Fibroblast of lung (primary cell): ENCODE data around the gene TAF12. TPM values are rescaled to one million over a fixed set of nuclear protein-coding genes. Genes with fewer than 3 reads are reported as not detected.

Experiments used
- DNase-seq, 2 donors: peaks; one replicate each; pipeline versions ENCODE4 v3.0.0 to v3.0.0-alpha.2; 2010; ENCODE audit warnings: low read depth in 2 of 2
- H2AFZ ChIP-seq: 2 replicates; pipeline ENCODE4 v1.5.1; 2012; ENCODE audit warnings: low read length, control low read depth, inconsistent platforms
- H3K27ac ChIP-seq: 2 replicates; pipeline ENCODE4 v1.5.1; 2011; ENCODE audit warnings: low read length, control low read depth; ENCODE audit not compliant: insufficient read depth
- H3K27me3 ChIP-seq: 2 replicates; pipeline ENCODE4 v1.5.1; 2011; ENCODE audit warnings: mild to moderate bottlenecking, low read length; ENCODE audit not compliant: control insufficient read depth, insufficient read depth
- H3K36me3 ChIP-seq: 2 replicates; pipeline ENCODE4 v1.5.1; 2011; ENCODE audit warnings: low read length; ENCODE audit not compliant: control insufficient read depth, insufficient read depth
- H3K4me1 ChIP-seq: 2 replicates; pipeline ENCODE4 v1.5.1; 2011; ENCODE audit warnings: low read length; ENCODE audit not compliant: control insufficient read depth, insufficient read depth; ENCODE audit errors: extremely low read depth
- H3K4me2 ChIP-seq: 2 replicates; pipeline ENCODE4 v1.5.1; 2011; ENCODE audit warnings: low read length, control low read depth; ENCODE audit not compliant: insufficient read depth; ENCODE audit errors: extremely low read depth
- H3K4me3 ChIP-seq, 4 experiments: fragments of 200-600 bp in 1 of 4; sonication (generic) in 1 of 4; replicated peaks in 1 of 4; 2 replicates each; pipeline ENCODE4 v1.5.1; 2011 to 2016; ENCODE audit warnings: low read length in 4 of 4, low read depth in 3 of 4, mild to moderate bottlenecking in 3 of 4, control low read depth in 2 of 4, inconsistent platforms in 1 of 4, mixed read lengths in 1 of 4; ENCODE audit not compliant: insufficient read depth in 1 of 4; ENCODE audit errors: control extremely low read depth in 1 of 4
- H3K79me2 ChIP-seq: 2 replicates; pipeline ENCODE4 v1.5.1; 2012; ENCODE audit warnings: mild to moderate bottlenecking, low read length, inconsistent platforms; ENCODE audit not compliant: control insufficient read depth, insufficient read depth
- H3K9ac ChIP-seq: 2 replicates; pipeline ENCODE4 v1.5.1; 2011; ENCODE audit warnings: mild to moderate bottlenecking, low read length, control low read depth; ENCODE audit not compliant: insufficient read depth
- H3K9me3 ChIP-seq: 2 replicates; pipeline ENCODE4 v1.5.1; 2012; ENCODE audit warnings: low read depth, low read length; ENCODE audit not compliant: control insufficient read depth, insufficient read depth
- H4K20me1 ChIP-seq: 2 replicates; pipeline ENCODE4 v1.5.1; 2011; ENCODE audit warnings: low read length; ENCODE audit not compliant: control insufficient read depth, insufficient read depth; ENCODE audit errors: extremely low read depth
- EZH2 ChIP-seq: IDR thresholded peaks from 2 replicates; pipeline ENCODE4 v1.5.1; 2012; ENCODE audit warnings: low read length, control low read depth, mild to moderate bottlenecking; ENCODE audit errors: missing control alignments
- polyA plus RNA-seq, 2 donors: library from polyadenylated mRNA; depleted of rRNA in 1 of 2; stranded (reverse) in 1 of 2; unstranded in 1 of 2; fragments of >200 nt; gene quantifications; 2 replicates each; pipeline ENCODE4 v1.2.1, GENCODE V29; 2011 to 2012; ENCODE audit warnings: missing spikeins in 1 of 2
- total RNA-seq: library from RNA; depleted of rRNA; stranded (reverse); fragments of >200 nt; gene quantifications from 2 replicates; pipeline ENCODE4 v1.2.1, GENCODE V29; 2014
- TF ChIP-seq, protein P1 (sequence below), 2 donors: IDR thresholded peaks in 1 of 2; conservative IDR thresholded peaks in 1 of 2; 1 replicate in 1 of 2; 2 replicates in 1 of 2; pipeline ENCODE4 v1.5.1; 2011 to 2012; ENCODE audit warnings: low read length in 2 of 2, control low read depth in 1 of 2, inconsistent platforms in 1 of 2, low read depth in 1 of 2, mild to moderate bottlenecking in 1 of 2

The TAF12 gene
- total and polyA plus RNA-seq, 2 donors (not counting 1 experiment from before 2014, with no cell fraction given) = 49.7 to 52.2 TPM

DNA sequence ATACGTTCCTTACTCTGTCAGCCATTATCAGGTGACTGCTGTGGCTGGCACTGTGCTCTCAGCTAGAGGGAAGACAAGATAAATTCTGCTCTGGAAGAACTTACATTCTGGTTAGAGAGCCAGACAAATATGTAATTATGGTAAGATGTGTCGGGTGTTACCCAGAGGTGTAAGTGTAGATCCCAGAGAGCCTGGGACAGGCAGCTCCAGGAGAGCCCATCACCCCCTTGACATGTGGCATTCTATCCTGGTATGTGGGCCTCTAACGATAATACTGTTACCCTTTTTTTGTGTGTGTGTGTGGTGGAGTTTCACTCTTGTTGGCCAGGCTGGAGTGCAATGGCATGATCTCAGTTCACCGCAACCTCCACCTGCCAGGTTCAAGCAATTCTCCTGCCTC, 71.0 kb downstream of the TAF12 start:
- Histone ChIP-seq H2AFZ (no peak overlapping the region), H3K36me3 (peaks cover 8% of the 10 kb centered on the region)
- no peak for DNase-seq

DNA sequence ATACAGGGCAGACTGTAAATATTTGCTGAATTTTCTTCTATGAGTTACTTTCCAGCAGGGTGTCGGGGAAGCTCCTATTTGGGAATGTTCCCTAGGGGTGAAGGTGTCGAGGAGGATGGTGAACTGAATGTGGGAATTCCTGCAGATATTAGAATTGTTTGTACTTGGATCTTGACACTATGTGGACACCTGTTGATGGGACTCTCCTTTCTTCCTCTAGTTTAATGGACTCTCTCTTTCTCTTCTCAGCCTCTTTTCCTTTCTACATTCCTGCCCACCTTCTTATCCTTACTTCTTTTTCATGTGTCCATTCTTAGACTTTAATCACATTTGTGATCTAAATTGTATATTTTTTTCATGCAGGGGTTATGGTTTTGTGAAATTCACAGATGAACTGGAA, 75.9 kb downstream of the TAF12 start:
- no peak overlapping the region for H2AFZ ChIP-seq
- H3K4me1 ChIP-seq = no peaks in the 10 kb centered on the region
- DNase-seq = no peak
- H3K4me2 ChIP-seq = no peak overlapping the region
- H3K27ac ChIP-seq = no peak overlapping the region
- no peak overlapping the region for H3K4me3 ChIP-seq
- H3K36me3 ChIP-seq = peaks cover 16% of the 10 kb centered on the region
- H3K79me2 ChIP-seq = no peaks in the 10 kb centered on the region
- no peaks in the 10 kb centered on the region for H3K9me3 ChIP-seq
- H3K27me3 ChIP-seq = no peaks in the 10 kb centered on the region
- no peaks in the 10 kb centered on the region for H4K20me1 ChIP-seq
- TF ChIP-seq, protein P1, sequence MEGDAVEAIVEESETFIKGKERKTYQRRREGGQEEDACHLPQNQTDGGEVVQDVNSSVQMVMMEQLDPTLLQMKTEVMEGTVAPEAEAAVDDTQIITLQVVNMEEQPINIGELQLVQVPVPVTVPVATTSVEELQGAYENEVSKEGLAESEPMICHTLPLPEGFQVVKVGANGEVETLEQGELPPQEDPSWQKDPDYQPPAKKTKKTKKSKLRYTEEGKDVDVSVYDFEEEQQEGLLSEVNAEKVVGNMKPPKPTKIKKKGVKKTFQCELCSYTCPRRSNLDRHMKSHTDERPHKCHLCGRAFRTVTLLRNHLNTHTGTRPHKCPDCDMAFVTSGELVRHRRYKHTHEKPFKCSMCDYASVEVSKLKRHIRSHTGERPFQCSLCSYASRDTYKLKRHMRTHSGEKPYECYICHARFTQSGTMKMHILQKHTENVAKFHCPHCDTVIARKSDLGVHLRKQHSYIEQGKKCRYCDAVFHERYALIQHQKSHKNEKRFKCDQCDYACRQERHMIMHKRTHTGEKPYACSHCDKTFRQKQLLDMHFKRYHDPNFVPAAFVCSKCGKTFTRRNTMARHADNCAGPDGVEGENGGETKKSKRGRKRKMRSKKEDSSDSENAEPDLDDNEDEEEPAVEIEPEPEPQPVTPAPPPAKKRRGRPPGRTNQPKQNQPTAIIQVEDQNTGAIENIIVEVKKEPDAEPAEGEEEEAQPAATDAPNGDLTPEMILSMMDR (conservative IDR thresholded peaks at IDR 0.05 in 1 of 2, IDR thresholded peaks at IDR 0.05 in 1 of 2; ENCODE audit: low read depth in 1 of 2, low read length in 2 of 2) = no peak
- TF ChIP-seq EZH2 = no peak
- H3K9ac ChIP-seq = no peak overlapping the region

More for the DNA sequence above, 71.0 kb downstream of the TAF12 start:
- H3K4me1 ChIP-seq = no peaks in the 10 kb centered on the region
- H3K9ac ChIP-seq = no peak overlapping the region
- H3K4me3 ChIP-seq = no peak overlapping the region
- H3K27me3 ChIP-seq = no peaks in the 10 kb centered on the region
- H4K20me1 ChIP-seq = no peaks in the 10 kb centered on the region
- no peaks in the 10 kb centered on the region for H3K9me3 ChIP-seq
- no peak overlapping the region for H3K4me2 ChIP-seq
- no peak overlapping the region for H3K27ac ChIP-seq
- no peak for TF ChIP-seq EZH2
- TF ChIP-seq, protein P1 (conservative IDR thresholded peaks at IDR 0.05 in 1 of 2, IDR thresholded peaks at IDR 0.05 in 1 of 2; ENCODE audit: low read depth in 1 of 2, low read length in 2 of 2) = no peak
- no peaks in the 10 kb centered on the region for H3K79me2 ChIP-seq

DNA sequence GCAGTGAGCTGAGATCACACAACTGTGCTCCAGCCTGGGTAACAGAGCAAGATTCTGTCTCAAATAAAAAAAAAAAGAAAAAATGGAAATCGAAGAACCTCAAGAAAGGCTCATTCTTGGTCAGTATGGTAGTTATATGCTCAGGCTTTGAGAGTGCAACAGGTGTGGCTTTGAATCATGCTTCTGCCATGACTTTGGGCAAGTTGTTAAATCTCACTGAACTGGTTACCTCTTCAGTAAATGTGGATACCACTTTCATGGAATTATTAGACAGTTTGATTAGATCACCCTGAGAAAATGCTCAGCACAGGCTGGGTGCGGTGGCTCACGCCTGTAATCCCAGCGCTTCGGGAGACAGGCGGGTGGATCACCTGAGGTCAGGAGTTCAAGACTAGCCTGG, 77.1 kb downstream of the TAF12 start:
- Histone ChIP-seq H2AFZ (no peak overlapping the region), H3K9me3 (no peaks in the 10 kb centered on the region), H3K9ac (no peak overlapping the region), H3K27ac (no peak overlapping the region), H3K4me1 (no peaks in the 10 kb centered on the region), H3K4me2 (no peak overlapping the region), H3K4me3 (no peak overlapping the region), H4K20me1 (no peaks in the 10 kb centered on the region), H3K79me2 (no peaks in the 10 kb centered on the region), H3K36me3 (peaks cover 16% of the 10 kb centered on the region), H3K27me3 (no peaks in the 10 kb centered on the region)
- DNase-seq = no peak
- TF ChIP-seq, protein P1 (conservative IDR thresholded peaks at IDR 0.05 in 1 of 2, IDR thresholded peaks at IDR 0.05 in 1 of 2; ENCODE audit: low read depth in 1 of 2, low read length in 2 of 2) = no peak
- no peak for TF ChIP-seq EZH2
